HG02852 (cell line): Measurements from ENCODE around the gene S100B.
"Not testable (repeated sequence)": the region's sequence is repeated elsewhere in the genome, so short reads cannot be mapped to it uniquely, and the experiment has no call there.

Experiments used
- ATAC-seq: cut with Tn5 transposase; IDR thresholded peaks from one replicate; pipeline ENCODE4 v1.9.1; 2021; ENCODE audit warnings: mild to moderate bottlenecking, moderate library complexity; ENCODE audit not compliant: unreplicated experiment

The S100B gene

DNA sequence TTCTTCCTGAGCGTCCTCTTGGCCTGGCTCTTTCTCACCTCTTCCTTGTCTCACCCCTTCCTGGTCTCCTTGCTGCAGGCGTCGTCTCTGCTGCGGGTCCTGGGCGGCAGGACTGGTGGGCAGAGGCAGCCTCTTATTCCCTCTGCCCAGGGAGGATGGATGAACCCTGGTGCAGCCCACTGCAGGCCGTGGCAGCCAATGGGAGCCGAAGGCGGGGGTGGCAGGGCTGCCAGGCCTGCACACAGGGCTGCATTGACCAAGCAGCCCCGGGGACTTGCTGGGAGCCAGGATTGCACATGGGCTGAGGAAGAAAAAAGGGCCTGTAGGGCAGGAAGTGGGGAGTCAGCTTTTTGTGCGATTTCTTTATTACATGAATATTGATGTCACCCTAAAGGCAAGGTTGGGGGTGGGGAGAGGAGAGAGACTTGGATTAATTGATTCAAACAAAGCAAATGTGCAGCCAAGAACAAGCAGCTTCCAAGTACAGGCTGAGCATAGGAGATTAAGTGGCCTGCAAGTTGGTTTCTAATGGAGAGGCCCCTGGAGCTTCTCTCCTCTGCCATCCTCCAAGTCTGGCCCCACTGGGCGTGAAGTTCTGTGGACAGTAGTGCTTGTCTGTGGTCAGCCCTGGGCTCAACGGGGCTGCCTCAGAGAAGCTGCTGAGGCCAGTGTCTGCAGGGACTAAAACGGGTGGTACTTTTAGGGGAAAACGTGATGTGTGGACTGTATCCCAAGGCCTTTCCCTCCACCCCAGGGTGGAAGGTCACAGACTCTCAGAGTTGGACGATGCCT is at the start of gene S100B:
S100B (minus strand) TSS at position 108 of the 792 bp plus-strand sequence. CDS start 2,667 bp downstream, outside the sequence.
- ATAC-seq, result no peak

DNA sequence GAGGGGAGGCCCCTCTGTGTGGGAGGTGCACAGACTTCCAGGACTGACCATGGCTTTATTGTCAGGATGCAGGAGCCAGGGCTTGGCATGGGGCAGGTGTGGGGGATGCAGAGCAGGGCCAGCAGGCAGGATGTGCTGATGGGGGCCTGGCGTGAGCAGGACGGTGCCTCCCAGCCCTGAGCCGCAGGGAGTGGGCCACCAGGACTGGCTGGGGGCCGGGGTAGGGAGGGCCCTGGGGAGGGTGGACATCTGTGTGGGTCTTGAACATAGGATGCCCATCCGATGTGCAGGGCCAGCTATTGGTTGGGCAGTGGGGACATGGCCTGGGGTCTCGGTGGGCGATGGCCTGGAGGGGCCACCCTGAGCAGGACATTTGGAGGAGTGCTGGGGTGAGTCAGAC is 46.2 kb upstream of the S100B start:
- ATAC-seq, result no peak

DNA sequence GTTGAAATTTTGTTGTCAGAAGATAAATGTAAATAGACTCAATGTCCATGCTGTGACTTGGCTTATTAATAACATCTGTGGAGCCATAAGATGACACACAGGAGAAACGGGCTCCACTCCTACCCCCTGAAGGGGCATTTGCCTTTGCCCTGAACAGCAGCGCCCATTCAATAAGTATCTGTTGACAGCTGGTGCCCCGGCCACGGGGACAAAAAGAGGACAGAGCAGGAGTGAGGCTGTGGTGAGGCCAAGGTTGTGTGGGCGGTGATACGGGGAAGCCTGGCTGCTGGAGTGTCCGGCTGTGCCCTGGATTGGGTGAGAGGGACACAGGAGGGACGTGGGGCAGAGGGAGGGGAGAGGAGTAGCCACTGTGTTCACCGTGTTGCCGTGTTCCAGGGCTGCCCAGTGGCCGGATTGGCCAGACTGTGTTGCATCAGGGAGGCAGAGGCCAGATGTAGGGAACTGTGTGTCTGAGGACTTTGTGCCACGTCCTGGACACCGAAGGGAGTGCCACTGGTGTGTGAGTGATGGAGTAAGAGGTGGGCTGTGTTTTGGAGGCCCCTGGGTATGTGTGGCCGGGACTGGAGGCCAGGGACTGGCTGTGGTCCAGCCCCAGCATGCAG is 45.7 kb upstream of the S100B start:
- ATAC-seq, result no peak

DNA sequence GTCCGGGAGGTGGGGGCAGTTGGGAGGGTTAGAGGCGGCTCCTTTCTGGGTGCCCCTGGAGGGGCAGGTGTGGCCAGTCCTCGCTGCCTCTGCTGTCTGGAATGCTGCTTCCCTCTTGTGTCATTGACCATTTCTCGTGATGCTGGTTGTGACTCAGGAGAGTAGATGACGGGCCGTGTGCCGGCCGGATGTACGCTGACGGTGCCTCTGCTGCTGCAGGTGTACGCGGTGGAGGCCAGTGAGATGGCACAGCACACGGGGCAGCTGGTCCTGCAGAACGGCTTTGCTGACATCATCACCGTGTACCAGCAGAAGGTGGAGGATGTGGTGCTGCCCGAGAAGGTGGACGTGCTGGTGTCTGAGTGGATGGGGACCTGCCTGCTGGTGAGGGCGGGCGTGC is 44.5 kb upstream of the S100B start:
- ATAC-seq, result no peak

DNA sequence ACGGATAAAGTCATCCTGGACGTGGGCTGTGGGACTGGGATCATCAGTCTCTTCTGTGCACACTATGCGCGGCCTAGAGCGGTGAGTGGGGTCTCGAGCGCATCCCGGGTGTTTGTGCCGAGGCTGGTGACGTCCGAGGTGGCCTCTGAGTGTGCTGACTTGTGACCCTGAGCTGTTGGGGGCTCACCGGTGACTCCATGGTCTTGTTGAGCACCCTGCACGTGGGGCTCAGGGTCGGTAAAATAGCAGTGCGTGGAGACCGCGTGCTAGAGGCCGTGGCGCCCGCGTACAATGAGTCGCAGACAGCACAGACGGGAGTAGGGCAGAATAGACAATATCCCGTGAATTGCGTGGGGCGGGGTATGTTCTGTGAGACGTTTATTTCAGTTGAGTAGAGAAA is 43.7 kb upstream of the S100B start:
- no peak for ATAC-seq

DNA sequence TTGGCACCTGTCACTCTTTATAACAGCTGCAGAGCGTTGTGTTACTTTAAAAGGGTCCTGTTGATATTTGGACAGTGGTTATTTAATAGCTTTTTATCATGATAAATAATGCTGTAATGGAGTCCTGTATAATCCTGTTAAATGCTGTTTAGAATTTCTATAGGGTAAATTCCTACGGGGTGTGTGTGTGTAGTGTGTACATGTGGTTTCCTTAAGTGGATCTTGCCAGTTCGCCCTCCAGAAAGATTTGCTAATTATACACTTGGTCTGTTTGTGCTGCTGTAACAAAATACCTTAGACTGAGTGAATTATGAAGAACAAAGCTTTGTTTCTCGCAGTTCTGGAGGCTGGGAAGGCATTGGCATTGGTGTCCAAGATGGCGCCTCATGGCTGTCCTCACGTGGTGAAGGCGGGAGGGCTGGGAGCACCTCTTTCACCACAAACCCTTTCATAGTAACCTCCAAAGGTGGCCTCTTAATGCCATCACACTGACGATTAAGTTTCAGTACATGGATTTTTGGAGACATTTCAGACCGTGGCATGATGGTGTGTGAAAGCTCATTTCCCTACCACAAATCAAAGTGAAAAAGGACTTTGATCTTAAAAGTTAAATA is 41.8 kb upstream of the S100B start:
- no peak for ATAC-seq

DNA sequence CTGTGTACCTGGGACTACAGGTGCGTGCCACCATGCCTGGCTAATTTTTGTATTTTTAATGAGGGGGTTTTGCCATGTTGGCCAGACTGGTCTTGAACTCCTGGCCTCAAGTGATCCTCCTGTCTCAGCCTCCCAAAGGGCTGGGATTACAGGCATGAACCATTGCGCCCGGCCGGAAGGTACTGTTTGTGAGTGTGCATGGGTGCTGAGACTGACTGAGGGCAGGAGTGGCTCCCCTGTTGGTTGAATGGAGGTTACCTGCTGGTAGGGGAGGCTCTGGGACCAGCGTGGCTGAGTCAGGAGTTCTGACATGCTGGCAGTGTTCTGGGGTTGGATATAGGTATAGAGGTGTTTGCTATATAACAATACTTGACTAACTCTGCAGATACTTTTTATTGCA is 41.0 kb upstream of the S100B start:
- no peak for ATAC-seq

DNA sequence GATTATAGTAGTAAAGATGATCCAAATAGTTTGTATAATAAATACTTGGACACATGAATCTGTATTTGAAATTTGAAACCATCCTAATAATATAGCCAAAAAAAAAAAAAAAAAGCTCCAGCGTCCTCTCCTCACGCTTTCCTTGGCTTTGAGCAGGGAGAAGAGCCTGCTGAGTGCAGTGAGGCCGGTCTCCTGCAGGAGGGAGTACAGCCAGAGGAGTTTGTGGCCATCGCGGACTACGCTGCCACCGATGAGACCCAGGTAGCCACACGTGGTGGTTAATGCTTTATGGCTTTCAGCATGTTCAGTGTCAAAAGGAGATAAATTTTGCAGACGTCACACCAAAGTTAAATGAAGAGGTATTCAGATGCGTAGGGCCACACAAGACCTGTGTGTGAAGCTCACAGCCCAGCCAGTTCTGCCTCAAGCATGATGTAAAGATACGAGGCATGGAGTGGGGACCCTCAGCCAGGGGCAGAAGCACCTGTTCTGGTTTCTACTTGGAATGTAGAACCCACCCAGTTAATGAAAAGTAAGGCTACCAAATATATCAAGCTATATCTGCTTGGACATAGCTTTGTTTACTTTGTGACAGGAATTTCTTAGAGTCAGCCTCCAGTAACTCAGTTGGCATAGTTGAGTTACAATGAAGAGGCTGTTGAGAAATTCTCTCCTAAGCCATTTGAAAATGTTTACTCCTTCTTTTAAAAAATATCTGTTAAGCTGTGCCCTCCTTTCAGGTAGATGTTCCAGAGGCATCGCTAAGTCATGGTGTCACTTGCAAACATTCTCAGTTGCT is 38.7 kb upstream of the S100B start:
- ATAC-seq, result no peak

DNA sequence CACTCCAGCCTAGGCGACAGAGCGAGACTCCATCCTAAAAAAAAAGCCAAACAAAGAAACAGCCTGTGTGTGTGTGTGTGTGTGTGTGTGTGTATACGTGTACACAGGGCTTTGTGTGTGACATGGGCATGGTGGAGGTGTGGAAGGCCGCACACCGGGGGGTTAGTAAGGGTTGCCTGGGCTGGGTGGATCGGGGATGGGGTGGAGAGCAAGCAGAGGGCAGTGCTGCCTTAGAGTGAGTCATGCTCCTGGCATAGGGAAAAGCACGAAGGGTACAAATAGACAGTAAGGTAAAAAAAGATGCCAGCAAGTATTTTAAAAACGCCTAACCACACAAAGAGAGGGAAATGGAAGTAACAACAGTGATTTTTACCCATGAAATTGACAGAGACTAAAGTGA is 36.8 kb upstream of the S100B start:
- ATAC-seq, result no peak

DNA sequence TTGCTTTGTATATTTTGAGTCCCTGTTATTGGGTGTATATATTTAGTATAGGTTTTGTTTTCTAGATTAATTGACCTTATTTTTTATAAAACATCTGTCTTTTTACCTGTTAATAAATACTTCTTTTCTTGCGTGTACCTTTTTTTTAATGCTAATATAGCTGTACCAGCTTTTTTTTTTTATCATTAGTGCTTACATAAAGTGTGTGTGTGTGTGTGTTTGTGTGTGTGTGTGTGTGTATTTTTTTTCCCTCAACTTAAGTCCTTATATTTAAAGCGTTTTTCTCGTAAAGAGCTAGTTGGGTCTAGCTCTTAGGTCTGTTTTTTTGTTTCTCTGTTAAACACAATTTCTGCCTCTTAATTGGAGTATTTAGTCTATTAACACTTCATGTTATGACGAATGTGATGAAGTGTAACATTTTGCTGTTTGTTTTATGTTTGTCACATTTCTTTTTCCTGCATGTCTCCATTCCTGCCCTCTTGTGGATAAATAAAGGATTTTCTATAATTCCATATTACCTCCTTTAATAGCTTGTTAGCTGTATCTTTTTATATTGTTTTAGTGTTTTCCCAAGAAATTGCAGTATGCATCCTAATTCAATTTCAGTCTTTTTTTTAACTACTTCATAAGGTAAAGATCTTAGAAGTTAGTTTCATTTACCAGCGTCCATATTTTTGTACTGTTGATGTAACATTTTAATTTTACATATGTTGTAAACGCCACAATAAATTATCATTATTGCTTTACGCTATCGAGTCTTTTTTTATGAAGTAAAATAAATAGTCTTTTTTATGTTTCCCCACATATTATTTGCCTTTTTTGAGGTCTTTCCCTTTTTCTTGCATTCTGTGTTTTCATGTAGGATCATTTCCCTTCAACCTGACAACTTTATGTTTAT is 34.9 kb upstream of the S100B start:
- ATAC-seq, result no peak

DNA sequence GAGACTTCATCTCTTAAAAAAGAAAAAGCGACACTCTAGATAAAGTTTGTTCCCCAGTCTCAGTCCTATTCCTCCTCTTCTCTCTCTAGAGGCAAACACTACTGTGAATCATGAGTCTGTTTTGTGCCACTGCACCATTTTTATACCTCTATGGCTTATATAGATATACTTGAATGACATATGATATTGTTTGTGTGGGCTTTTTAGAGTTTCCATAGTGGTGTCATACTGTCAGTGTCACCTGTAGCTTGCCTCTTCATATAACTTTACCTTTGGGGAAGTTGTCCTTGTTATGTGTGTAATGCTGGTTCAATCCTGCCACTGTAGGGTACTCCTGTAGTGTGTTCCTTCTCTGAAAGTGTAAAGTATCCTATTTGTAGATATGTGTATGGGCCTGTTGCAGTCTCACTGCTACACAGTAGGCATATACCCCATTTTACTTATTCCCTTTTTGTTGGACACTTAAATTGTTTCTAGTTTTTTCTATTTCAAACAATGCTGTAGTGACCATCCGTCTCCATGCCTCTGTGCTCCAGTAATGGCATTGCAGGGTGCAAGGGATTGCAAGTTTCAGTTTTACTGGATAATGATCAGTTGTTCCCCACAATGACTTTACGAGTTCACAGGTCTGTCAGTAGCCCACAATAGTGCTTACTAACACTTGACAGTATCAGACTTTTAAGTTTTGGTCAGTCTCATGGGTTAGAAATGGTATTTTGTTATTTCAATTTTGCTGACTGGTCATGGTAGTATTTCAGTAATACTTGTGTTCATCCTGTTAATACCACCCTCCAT is 33.3 kb upstream of the S100B start:
- no peak for ATAC-seq

DNA sequence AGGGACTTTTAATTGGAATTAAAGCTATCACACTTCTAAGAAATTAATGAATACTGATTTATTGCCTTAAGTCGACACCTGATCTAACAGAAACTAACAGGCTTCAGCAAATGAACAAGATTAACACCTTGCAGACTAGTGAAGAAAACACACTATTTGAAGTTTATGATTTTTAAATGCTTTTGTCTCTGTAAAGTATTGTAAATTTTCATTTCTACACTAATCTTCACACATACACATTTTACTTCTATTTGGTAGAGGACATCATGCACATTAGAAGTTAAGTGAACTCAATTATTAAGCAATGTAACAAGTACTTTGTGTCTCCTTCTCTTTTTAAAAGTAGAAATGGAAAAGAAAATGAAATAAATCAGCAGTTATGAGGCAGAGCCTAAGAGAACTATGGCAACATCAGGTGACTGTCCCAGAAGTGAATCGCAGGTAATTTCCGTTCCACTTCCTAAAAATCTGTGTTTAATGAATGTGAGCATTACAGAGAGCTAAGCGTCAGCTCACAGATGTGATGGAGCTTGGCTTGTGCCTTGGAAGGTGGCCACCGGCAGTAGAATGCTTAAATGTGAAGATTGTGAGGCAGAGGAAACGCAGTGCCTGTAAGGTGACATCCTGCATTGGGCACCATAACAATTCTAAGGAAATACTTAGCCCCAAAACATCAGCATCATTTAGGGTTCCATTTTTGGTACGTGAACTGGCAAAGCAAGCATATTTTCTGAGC is 31.8 kb upstream of the S100B start:
- no peak for ATAC-seq

DNA sequence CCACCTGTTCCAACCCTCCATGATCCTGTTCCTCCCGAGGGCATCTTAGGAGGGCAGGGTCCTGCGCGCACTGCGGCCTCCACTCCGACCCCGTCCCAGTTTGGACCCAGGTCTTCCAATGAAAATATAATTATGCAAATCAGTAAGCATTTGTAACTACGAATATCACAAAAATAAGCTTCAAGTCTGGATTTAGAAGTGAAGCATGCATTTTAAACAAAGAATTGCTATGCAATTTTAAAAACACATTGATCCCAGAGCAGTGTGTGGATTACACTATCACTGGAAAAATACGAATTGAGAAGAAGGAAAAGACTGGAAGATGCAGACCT is 31.3 kb upstream of the S100B start:
- no peak for ATAC-seq

DNA sequence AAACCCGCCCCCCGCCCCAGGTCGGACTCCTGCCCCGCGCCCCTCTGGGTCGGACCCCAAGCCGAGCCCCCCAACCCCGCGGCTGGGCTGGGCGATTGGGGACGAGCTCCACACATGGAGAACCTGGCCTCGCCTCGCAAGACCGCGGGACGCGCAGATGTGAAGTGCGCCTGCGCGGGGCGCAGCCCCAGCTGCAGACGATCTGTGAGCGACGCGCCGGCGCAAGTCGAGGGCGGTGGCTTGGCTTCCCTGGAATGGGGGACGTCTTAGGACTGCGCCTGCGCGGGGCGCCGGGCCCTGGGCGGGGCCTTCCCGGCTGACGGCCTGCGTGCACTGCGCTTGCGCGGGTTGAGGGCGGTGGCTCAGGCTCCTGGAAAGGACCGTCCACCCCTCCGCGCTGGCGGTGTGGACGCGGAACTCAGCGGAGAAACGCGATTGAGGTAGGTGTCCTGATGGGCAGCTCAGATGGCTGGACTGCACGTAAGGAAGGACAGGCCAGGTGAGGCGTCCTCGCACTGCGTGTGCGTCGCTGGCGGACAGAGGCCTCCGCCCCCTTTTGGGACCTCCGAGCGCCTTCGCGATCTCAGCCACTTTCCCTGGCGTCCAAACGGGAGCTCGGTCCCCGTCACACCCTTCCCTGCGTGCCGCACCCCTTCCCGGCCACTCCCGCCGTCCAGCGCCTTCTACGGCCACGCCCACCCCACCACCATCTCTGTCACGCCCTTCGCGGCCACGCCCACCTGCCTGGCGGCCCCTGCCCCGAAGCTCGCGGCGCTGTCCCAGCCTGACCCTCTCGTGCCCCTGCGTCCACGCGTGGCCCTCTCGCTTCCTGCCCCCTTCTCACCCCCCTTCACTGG is 30.7 kb upstream of the S100B start, which contains the start of gene PRMT2:
PRMT2 (plus strand) TSS at position 351 of the 857 bp plus-strand sequence. CDS start 1,278 bp downstream, outside the sequence.
- peak; percentile 79 for ATAC-seq

DNA sequence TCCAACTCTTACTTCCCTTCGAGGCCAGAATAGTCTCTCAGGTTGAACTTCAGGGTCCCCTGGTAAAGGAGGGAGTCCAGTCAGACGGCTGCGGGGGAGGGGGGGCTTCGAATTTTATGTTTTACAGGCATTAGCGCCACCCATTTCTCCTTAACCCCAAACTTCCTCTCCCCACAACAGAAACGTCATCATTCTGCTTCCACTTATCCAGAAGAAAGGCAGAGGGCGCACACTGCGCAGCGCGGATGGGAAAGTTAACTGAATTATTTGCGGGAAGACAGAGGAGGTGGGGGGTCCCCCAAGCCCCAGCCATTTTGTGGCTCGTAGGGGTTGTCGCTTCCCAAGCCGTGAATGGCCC is 30.1 kb upstream of the S100B start:
- ATAC-seq, result peak; percentile 25

DNA sequence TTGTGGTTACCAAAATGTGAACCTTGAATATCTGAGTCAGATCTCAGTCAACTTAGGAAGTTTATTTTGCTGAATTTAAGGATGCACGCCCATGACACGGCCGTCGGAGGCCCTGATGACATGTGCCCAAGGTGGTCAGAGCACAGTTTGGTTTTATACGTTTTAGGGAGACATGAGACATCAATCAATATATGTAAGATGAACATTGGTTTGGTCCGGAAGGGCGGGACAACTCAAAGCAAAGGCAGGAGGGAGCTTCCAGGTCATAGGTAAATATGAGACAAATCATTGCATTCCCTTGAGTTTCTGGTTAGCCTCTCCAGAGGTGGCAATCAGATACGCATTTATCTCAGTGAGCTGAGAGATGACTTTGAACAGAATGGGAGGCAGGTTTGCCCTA is 29.5 kb upstream of the S100B start:
- ATAC-seq, result no peak

DNA sequence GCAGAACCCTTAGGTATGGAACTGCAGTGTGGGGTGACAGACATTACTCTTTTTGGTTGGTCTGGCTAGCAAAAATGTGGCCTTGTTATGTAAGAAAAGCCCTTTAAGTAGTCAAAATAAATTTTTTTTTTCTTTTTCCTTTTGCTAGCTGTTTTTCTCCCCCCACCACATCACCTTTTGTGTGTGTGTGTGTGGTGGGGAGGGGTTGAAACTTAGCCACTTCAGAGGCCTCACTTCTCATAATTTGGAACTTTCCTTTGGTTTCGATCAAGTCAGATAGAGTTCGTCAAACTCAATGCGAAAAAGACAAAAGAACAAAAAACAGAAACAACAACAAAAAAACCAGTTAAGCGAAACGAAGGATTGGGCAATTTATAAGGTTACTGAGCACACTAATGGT is 28.7 kb upstream of the S100B start:
- no peak for ATAC-seq

DNA sequence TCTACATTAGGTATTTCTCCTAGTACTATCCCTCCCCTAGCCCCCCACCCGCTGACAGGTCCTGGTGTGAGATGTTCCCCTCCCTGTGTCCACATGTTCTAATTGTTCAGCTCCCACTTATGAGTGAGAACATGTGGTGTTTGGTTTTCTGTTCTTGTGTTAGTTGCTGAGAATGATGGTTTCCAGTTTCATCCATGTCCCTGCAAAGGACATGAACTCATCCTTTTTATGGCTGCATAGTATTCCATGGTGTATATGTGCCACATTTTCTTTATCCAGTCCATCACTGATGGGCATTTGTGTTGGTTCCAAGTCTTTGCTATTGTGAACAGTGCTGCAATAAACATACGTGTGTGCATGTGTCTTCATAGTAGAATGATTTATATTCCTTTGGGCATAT is 26.0 kb upstream of the S100B start:
- not testable (repeated sequence) for ATAC-seq
